D341Med (cell line): Measurements from ENCODE around the gene SLC26A1.

Experiments
- DNase-seq: peaks from one replicate; pipeline ENCODE4 v3.0.0; 2012; ENCODE audit warnings: low spot score

SLC26A1 gene

GRCh38 chr4:998096-998691 is 5.0 kb upstream of the SLC26A1 start:
- DNase-seq: no peak

DNA sequence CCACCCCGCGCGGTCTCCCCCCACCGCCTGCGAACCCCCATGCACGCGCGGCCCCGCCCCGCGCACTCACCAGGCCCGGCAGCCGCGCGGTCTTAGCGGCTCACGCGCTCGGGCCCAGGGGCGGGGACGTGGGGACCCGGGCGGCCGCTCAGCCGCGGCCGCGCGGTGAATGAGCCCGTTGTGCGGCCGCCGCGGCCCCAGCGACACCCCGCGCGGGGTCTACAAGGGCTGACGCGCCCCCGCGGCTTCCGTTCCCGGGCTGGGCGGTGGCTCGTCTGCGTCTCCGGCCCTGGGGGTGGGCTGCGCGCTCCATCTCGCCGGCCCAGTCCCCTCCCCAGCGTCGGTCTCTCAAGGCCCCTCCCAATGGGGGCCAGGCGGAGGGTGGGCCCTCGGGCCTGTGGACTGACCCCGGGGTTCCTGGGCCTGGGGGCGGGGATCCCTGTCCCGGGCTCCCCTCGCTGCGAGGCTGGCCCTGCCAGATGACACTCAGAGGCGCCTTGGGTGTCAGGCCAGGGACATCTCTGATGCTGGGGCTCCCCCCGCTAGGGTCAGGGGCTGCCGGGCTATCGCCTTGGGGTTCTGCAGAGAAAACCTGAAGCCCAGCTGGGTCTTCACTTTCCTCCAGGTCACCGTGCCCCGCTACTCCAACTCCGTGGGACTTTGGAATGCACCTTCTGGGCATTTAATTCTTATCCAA is 4.3 kb upstream of the SLC26A1 start:
- DNase-seq: no peak

GRCh38 chr4:996997-997374 is 3.8 kb upstream of the SLC26A1 start:
- no peak for DNase-seq

- DNase-seq: no peak
Observed at GRCh38 chr4:996030-996996, 3.1 kb upstream of the SLC26A1 start.

- DNase-seq: no peak
Observed at GRCh38 chr4:995311-996026, 2.3 kb upstream of the SLC26A1 start.

DNA sequence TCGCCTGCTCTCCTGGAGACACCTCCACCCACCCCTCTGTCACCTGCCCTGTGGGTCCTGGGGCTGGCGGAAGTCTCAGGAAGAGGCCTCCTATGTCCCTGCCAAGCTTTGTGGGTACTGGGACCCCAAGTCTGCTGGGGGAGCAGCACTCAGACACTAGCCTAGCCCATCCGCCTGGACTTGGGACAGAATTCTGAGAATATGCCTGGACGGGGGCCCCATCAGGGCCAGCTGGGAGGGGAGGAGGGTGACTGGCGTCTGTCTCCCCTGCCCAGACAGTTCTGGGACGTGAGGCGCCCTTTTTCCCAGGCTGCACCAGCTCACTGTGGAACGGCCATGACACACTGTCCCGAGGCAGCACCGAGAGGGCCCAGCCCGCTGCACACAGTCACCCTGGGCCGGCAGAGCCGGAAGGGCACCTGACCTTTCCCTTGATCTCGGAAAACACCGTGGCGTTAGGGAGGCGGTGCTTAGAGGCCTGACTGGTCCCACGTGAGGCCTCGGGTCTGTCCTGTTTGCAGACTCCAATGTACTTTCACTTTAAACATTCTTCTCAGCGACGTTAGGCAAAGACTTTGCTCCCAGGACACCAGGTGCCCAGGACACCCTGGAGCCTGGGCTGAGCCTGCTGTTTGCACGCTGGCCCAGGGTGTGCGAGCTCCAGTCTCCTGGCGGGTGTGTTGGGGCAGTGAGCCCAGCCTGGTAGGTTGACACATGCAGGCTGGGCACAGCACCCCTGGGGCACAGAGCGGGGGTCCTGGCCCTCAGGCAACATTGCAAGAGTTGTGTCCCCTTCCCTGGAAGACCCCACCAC is 700 bp downstream of the SLC26A1 start:
- no peak for DNase-seq

DNA sequence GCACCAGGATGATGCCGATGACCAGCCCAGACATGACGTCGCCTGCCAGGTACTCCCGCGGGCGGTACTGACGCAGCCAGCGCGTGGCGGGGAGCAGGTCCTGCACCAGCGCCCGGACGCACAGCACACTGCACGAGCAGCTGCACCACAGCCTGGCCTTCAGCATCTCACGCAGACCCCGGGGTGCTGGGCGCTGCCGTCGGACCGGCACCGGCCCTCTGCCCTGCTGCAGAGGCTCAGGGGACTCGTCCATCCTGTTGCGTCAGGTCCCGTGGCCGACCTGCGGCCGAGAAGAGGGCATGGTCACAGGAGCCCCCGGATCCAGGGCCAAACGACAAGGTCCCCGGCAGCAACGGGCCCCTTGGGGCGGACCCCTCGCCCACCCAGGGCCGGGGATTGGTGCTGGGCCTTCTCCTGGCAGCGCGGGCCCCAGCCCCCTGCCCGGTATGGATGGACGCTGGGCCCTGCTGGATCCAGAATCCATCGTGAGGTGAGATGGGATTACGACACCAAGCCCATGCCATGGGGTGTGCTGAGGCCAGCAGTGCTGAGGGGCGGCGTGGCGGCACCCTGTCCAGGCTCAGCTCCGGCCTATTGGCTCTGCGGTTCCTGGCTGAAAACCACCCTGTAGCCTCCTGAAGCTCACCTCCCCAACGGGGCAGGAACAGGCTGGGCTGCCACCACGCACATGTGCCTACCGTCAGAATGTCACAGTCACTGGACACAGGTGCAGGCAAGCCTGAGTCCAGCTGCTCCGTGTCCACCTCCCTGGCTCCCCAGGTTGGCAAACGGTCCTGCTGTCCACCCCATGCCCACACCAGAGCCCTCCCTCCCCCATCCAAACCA is 1.5 kb downstream of the SLC26A1 start:
- no peak for DNase-seq

DNA sequence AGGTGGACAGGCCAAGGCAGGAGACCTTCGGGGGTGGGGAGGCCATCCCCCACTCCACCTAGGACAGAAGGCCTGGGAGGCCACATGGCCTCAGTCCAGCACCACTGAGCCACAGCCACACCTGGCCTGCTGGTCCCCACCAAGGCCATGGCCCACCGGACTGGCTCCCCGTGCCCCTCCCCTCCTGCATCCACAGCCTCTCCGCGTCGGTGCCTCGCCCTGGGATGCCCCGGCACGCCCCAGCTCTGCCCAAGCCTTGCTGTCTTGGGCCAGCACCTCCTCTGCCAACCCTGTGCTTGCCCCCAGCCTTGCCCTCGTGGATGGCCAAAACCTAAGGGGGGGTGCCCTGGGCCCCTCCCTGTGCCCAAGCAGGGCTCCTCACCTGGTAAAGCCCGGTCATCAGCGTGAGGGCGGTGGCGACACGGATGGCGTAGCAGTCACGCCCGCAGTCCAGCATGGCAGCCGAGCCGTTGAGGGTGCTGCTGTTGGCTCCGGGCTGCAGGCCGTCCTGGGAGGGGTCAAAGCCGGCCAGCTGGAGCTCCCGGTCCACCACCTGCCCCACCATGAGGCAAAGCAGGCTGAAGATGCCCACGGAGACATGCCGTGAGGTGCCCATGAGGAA is 2.3 kb downstream of the SLC26A1 start:
- DNase-seq: no peak

GRCh38 chr4:989722-990471 is 3.3 kb downstream of the SLC26A1 start:
- DNase-seq: no peak

GRCh38 chr4:988726-989721 is 4.2 kb downstream of the SLC26A1 start:
- no peak for DNase-seq

GRCh38 chr4:987624-988513 is 5.3 kb downstream of the SLC26A1 start:
- no peak for DNase-seq

DNA sequence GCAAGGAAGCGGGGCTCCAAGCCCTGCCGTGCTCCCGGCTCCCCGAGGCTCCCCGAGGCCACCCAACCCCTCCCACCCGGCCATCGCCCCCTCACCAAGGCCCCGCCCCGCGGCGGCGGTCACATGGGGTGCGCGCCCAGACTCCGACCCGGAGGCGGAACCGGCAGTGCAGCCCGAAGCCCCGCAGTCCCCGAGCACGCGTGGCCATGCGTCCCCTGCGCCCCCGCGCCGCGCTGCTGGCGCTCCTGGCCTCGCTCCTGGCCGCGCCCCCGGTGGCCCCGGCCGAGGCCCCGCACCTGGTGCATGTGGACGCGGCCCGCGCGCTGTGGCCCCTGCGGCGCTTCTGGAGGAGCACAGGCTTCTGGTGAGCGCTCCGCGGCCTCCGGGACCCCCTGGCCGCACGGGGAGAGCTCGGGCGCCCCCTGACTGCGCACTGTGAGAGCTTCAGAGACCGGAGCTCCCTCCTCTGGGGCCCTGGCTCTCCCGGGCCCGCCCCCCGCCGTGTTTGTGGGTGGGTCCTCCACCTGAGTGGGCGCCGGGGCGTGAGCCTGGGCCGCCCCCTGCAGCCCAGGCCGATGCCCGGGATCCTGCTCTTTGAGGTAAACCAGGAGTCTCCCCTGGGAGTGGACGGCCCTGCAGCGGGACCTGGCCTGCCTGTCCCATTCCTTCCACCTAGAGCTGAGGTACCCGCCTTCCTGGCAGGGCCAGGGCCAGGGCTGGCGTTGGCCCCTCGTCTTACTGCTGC is 6.2 kb downstream of the SLC26A1 start, which contains the start of gene IDUA:
Gene IDUA (plus strand): TSS at position 166 of the 745 bp plus-strand sequence. CDS start 41 bp downstream, at position 207.
- DNase-seq: peak; percentile 94

DNA sequence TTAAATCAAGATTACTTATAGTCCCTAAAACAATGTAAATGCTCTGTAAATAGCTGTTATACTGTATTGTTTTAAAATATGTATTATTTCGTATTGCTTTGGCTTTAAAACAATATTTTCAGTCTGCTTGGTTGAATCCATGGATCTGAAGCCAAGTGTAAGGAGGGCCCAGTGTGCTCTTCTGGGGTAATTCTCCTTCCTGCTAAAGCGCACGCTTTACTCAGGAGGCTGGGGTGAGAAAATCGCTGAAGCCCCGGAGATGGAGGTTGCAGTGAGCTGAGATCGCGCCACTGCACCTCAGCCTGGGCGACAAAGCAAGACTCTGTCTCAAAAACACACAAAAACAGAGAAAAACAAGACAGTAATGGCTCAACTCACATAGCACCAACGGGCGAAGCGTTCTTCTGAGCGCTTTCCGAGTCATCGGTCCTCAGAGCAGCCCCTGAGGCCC is 6.8 kb downstream of the SLC26A1 start:
- DNase-seq: no peak

DNA sequence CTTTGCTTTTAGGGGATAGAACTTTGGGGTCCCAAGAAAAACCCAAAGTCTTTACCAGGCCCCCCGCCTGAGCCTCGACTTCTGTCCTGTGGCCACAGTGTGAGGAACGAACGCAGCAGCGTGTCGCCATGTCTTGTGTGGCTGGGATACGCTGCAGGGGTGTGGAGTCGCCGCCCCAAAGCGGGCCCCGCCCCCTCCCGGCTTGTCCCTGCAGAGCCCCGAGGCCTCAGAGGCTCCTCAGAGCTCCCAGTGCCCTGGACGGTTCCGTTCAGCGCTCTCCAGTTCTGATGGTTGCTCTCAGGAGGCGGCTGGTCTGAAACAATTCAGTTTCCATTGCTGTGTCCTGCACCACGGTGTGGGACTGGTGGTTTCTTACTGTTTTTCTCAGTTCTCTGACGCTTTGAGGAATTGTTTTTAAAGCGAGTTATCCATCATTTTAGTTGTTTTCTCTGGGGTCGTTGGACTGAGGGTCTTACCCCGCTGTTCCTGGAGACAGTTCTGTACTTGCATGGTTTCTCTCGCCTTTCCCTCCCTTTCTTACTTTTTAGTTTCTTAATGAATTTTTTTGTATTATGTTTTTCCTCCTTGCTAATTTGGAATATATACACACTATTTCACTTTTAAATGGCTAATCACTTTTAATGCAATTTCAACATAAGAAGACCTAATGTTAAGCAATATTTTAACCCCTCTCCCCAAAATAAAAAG is 7.9 kb downstream of the SLC26A1 start:
- DNase-seq: no peak

DNA sequence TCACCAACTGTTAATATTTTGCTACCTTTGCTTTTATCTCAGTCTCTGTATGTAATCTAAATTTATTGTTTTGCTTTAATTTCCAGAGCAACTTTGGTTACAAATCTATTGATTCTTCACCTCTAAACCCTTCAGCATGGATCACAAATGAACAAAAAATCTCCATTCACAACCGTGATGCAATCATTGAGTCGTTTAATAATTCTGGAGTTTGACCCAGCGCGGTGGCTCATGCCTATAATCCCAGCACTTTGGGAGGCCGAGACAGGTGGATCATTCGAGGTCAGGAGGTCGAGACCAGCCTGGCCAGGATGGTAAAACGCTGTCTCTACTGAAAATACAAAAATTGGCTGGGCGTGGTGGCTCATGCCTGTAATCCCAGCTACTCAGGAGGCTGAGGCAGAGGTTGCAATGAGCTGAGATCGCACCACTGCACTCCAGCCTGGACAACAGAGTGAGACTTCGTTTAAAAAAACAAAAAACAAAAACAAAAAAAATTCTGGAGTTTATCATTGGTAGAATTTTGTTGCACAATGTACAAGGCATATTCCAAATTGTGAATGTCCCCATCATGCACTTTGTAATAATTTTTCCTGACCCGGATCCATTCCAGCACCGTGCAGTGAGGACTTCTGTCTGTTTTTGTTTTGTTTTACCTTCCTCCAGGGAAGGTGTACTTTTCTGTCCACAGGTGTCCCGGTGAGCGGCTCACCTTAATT is 8.7 kb downstream of the SLC26A1 start:
- no peak for DNase-seq
